HepG2 (cell line): Measurements from ENCODE around the gene NR2F6. TPM values are rescaled to one million over a fixed set of nuclear protein-coding genes. Genes with fewer than 3 reads are reported as not detected.
A peak's percentile ranks its signal among the peaks of the same experiment; 100 is the strongest.

Experiments used
- ARID5B ChIP-seq: IDR thresholded peaks from 2 replicates; pipeline ENCODE4 v1.4.0; 2020; ENCODE audit warnings: mild to moderate bottlenecking, missing genetic modification reagents
- HOXA9 ChIP-seq: sonication (generic); formaldehyde crosslinking; IDR thresholded peaks from 2 replicates; pipeline ENCODE4 v1.8.1; 2022; ENCODE audit warnings: missing genetic modification reagents, mild to moderate bottlenecking, moderate library complexity, borderline replicate concordance
- MED1 ChIP-seq: sonication (generic); formaldehyde crosslinking; IDR thresholded peaks from 2 replicates; pipeline ENCODE4 v1.4.0; 2020; ENCODE audit warnings: missing genetic modification reagents
- POLR2AphosphoS5 ChIP-seq: IDR thresholded peaks from 2 replicates; pipeline ENCODE4 v1.6.1; 2012; ENCODE audit warnings: low read depth, low read length
- STAT6 ChIP-seq: sonication (generic); formaldehyde crosslinking; IDR thresholded peaks from 2 replicates; pipeline ENCODE4 v1.4.0; 2020; ENCODE audit warnings: missing genetic modification reagents, mild to moderate bottlenecking, borderline replicate concordance
- YY1 ChIP-seq: IDR thresholded peaks from 2 replicates; pipeline ENCODE4 v1.6.1; 2011; ENCODE audit warnings: low read length, low read depth, moderate library complexity, mild to moderate bottlenecking; ENCODE audit not compliant: insufficient read depth, insufficient replicate concordance
- ZNF143 ChIP-seq: sonication (generic); formaldehyde crosslinking; IDR thresholded peaks from 2 replicates; pipeline ENCODE4 v1.4.0; 2020; ENCODE audit warnings: missing genetic modification reagents
- ZNF343 ChIP-seq: sonication (generic); formaldehyde crosslinking; IDR thresholded peaks from 2 replicates; pipeline ENCODE4 v1.4.0; 2020; ENCODE audit warnings: mild to moderate bottlenecking, missing genetic modification reagents
- ZNF800 ChIP-seq: sonication (generic); formaldehyde crosslinking; IDR thresholded peaks from 2 replicates; pipeline ENCODE4 v1.4.0; 2020; ENCODE audit warnings: missing genetic modification reagents
- ZNF850 ChIP-seq: sonication (generic); formaldehyde crosslinking; conservative IDR thresholded peaks from 2 replicates; pipeline ENCODE4 v1.9.0; 2021; ENCODE audit warnings: mild to moderate bottlenecking, missing genetic modification reagents
- polyA plus RNA-seq, 8 experiments: library from polyadenylated mRNA; depleted of rRNA in 3 of 8; stranded (reverse) in 7 of 8; unstranded in 1 of 8; fragments of >200 nt; fragmentation: Illumina TruSeq in 4 of 8; extraction: Trizol in 4 of 8; gene quantifications; 2 replicates each; pipeline versions ENCODE4 v1.2.1 to v1.2.3, GENCODE V29; 2011 to 2016; ENCODE audit warnings: low read depth in 4 of 8, missing spikeins in 1 of 8, mixed read lengths in 1 of 8; ENCODE audit not compliant: insufficient read depth in 1 of 8
- total RNA-seq, 5 experiments: library from RNA; depleted of rRNA; stranded (reverse); fragments of >200 nt; fragmentation: Illumina TruSeq; extraction: Trizol; gene quantifications; 2 replicates each; pipeline ENCODE4 v1.2.3, GENCODE V29; 2016; ENCODE audit warnings: low read depth in 1 of 5

The NR2F6 gene
- total and polyA plus RNA-seq, 2 of the 13 experiments (the other 11 are each of a cell fraction or from before 2014, with no cell fraction given) = 30.9 to 72.4 TPM

GRCh38 chr19:17282488-17283125 is 36.9 kb upstream of the NR2F6 start (continued):
- TF ChIP-seq ARID5B (CRISPR knock-in tag) (peak; percentile 26; the same call in 1 of the 2 replicates), ZNF800 (CRISPR knock-in tag) (peak; percentile 63; the same call in 1 of the 2 replicates), HOXA9 (CRISPR knock-in tag) (no peak), ZNF143 (CRISPR knock-in tag) (0 out of 2 replicates have a peak, but pooled peaks have one; percentile 18), POLR2AphosphoS5 (no peak), ZNF850 (CRISPR knock-in tag) (no peak), ZNF343 (CRISPR knock-in tag) (peak; percentile 75; the same call in 1 of the 2 replicates), MED1 (CRISPR knock-in tag) (peak; percentile 49; the same call in 1 of the 2 replicates), STAT6 (CRISPR knock-in tag) (no peak), YY1 (peak; percentile 48)
- TF ChIP-seq, all 625 proteins: peak for 160
